Pancreas (tissue), 10 donors: Measurements from ENCODE around the gene TMEM212. TPM values are rescaled to one million over a fixed set of nuclear protein-coding genes. Genes with fewer than 3 reads are reported as not detected.

Experiments used
- ATAC-seq, 4 donors: fragments of 200-7000 bp; cut with Tn5 transposase; one replicate each; pipeline versions ENCODE4 v1.8.0 to v1.9.1; 2020; ENCODE audit warnings: mild to moderate bottlenecking in 4 of 4, moderate library complexity in 4 of 4
- DNase-seq, 6 donors: peaks; one replicate each; pipeline ENCODE4 v3.0.0-alpha.2; 2020
- FAIRE-seq: peaks from 2 replicates; lab custom pipeline; 2012; peaks lifted over from hg19 to GRCh38; lab: Jason Lieb, UNC
- H3K27ac ChIP-seq, 4 donors: fragments of 200-600 bp; sonication (generic); 1 replicate in 3 of 4; 2 replicates in 1 of 4; pipeline versions ENCODE4 v1.5.0 to v1.8.0; 2020
- H3K27me3 ChIP-seq, 4 donors: fragments of 200-600 bp; one replicate each; pipeline ENCODE4 v1.8.0; 2021
- H3K36me3 ChIP-seq, 3 donors: fragments of 200-600 bp; sonication (generic) in 1 of 3; one replicate each; pipeline versions ENCODE4 v1.5.0 to v1.8.0; 2020 to 2021
- H3K4me1 ChIP-seq, 3 donors: fragments of 200-600 bp; one replicate each; pipeline ENCODE4 v1.8.0; 2021
- H3K4me3 ChIP-seq, 4 donors: fragments of 200-600 bp; sonication (generic) in 2 of 4; one replicate each; pipeline versions ENCODE4 v1.5.0 to v1.8.0; 2020 to 2021
- H3K9me3 ChIP-seq, 4 donors: fragments of 200-600 bp; one replicate each; pipeline ENCODE4 v1.8.0; 2021
- CTCF ChIP-seq, 4 donors: fragments of 200-600 bp; sonication (generic) in 3 of 4; IDR thresholded peaks; one replicate each; pipeline versions ENCODE4 v1.5.0 to v1.8.0; 2021; ENCODE audit warnings: antibody characterized with exemption in 4 of 4
- WGBS, 2 donors: extraction: QIAGEN DNeasy Blood & Tissue Kit; methylation state at CpG; one replicate each; pipeline ENCODE4 v1.1.7; 2013; 5-methylcytosine and 5-hydroxymethylcytosine counted together
- intact Hi-C, 3 donors: fragments of 100-400 bp; cut with DNase I; formaldehyde crosslinking; loops; one replicate each; pipeline versions ENCODE4 v1.11.1 to v1.14.2; 2022
- polyA plus RNA-seq, 2 donors: library from polyadenylated mRNA; stranded (reverse); fragments of 200-250 nt; gene quantifications; one replicate each; pipeline ENCODE4 v1.2.3, GENCODE V29; 2013
- total RNA-seq, 6 donors: library from RNA; stranded (reverse); fragmentation: NEBNext Ultra II Directional in 4 of 6; extraction: Animal tissue kit (Norgen Biotek cat#: 25700) in 4 of 6; gene quantifications; one replicate each; pipeline versions ENCODE4 v1.2.1 to v1.2.4, GENCODE V29; 2021 to 2023
- donor health status: healthy with polysubstance abuse.
- donor health status: DM: no; HTN: no; CAD: no; lungs with moderate emphysema.
- donor health status: DM: no; HTN: no; CAD: no.
- donor health status: control.
- donor health status: control.
- donor health status: Bipolar disorder and iron deficiency.
- donor health status: DM: yes; HTN: yes; CAD: no.
- donor health status: DM: no; HTN: no; CAD: no.
- donor health status: DM: no; HTN: no; CAD: no.
- donor health status: DM: yes; HTN: yes; CAD: no.

Gene TMEM212
- total and polyA plus RNA-seq, 8 donors = not detected

- intact Hi-C loops = no loop called here
- ATAC-seq = peak in 3 of 4 donors; percentile 57 to 74 (median 71)
- no peak overlapping the region for H3K4me3 ChIP-seq
- WGBS, 2 donors = 52 to 58% methylated on average over 2 of the region's 2 CpGs
- no peaks in the 10 kb centered on the region for H3K9me3 ChIP-seq
- no peak for FAIRE-seq
- H3K27ac ChIP-seq = peak overlapping the region in 2 of 4 donors; percentile 60 to 70
- no peak for TF ChIP-seq CTCF (IDR thresholded peaks at IDR 0.05)
- peaks cover 0 to 9% (median 0%) of the 10 kb centered on the region in 3 donors for H3K4me1 ChIP-seq
- H3K36me3 ChIP-seq = no peaks in the 10 kb centered on the region
- H3K27me3 ChIP-seq = no peaks in the 10 kb centered on the region
- DNase-seq = no peak
These were observed 31.1 kb downstream of the TMEM212 start for GRCh38 chr3:171874251-171874681.

GRCh38 chr3:171874879-171875278, 31.7 kb downstream of the TMEM212 start:
- ATAC-seq (no peak), FAIRE-seq (no peak), DNase-seq (no peak)
- Histone ChIP-seq H3K4me1 (peaks cover 0 to 9% (median 0%) of the 10 kb centered on the region in 3 donors), H3K4me3 (no peak overlapping the region), H3K27me3 (no peaks in the 10 kb centered on the region), H3K36me3 (no peaks in the 10 kb centered on the region), H3K27ac (peak overlapping the region in 2 of 4 donors; percentile 60 to 70), H3K9me3 (no peaks in the 10 kb centered on the region)
- WGBS, 2 donors = 89 to 92% methylated on average over 4 of the region's 4 CpGs
- intact Hi-C loops = no loop called here
- TF ChIP-seq CTCF (IDR thresholded peaks at IDR 0.05) = no peak

- Histone ChIP-seq H3K27ac (peak overlapping the region in 1 of 4 donors; percentile 60), H3K4me1 (peaks cover 0 to 9% (median 0%) of the 10 kb centered on the region in 3 donors), H3K9me3 (no peaks in the 10 kb centered on the region), H3K27me3 (no peaks in the 10 kb centered on the region), H3K4me3 (no peak overlapping the region), H3K36me3 (no peaks in the 10 kb centered on the region)
- FAIRE-seq (no peak), DNase-seq (no peak), ATAC-seq (peak in 3 of 4 donors; percentile 13 to 26 (median 19))
- TF ChIP-seq CTCF (IDR thresholded peaks at IDR 0.05) = no peak
- intact Hi-C loops = no loop called here
- WGBS, 2 donors = 59% methylated on average over 4 of the region's 4 CpGs
These were observed 32.8 kb downstream of the TMEM212 start for GRCh38 chr3:171875923-171876412.

GRCh38 chr3:171876680-171877147, 33.6 kb downstream of the TMEM212 start:
- no peaks in the 10 kb centered on the region for H3K9me3 ChIP-seq
- peak overlapping the region in 1 of 4 donors; percentile 60 for H3K27ac ChIP-seq
- no peak overlapping the region for H3K4me3 ChIP-seq
- ATAC-seq (peak in 2 of 4 donors; percentile 28 to 29), DNase-seq (no peak), FAIRE-seq (no peak)
- intact Hi-C loops = no loop called here
- no peaks in the 10 kb centered on the region for H3K27me3 ChIP-seq
- peaks cover 0 to 9% (median 0%) of the 10 kb centered on the region in 3 donors for H3K4me1 ChIP-seq
- WGBS, 2 donors = 68 to 74% methylated on average over 5 of the region's 5 CpGs
- no peaks in the 10 kb centered on the region for H3K36me3 ChIP-seq
- TF ChIP-seq CTCF (IDR thresholded peaks at IDR 0.05) = no peak
